ENCODE measurements around the gene PDIA4.

PDIA4 gene

DNA sequence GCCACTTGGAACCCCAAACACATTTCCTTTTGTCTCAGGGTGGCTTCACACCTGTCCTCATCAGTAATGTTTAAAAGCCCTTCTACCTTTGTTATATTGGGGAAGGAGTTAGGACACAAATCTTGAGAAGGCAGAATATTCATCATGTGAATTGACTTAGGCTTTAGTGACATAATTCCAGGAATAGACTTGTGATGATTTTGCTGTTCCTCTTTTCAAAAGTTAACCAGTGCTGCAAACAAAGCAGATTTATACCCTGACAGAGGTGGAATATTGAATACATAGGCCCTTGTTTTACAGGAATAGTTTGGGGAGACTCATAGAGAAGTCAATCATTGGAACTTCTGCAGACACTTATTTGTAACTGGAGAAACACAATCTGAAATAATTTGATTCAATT, 35.2 kb upstream of the PDIA4 start:
- TF ChIP-seq, protein P1, sequence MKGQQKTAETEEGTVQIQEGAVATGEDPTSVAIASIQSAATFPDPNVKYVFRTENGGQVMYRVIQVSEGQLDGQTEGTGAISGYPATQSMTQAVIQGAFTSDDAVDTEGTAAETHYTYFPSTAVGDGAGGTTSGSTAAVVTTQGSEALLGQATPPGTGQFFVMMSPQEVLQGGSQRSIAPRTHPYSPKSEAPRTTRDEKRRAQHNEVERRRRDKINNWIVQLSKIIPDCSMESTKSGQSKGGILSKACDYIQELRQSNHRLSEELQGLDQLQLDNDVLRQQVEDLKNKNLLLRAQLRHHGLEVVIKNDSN (IDR thresholded peaks at IDR 0.05): no peak
- no peak for TF ChIP-seq TCF12 (IDR thresholded peaks at IDR 0.05; ENCODE audit: low read depth)
- no peak for TF ChIP-seq EP300 (IDR thresholded peaks at IDR 0.05; ENCODE audit: borderline replicate concordance)
- no peak for TF ChIP-seq ZBTB7A (IDR thresholded peaks at IDR 0.05; ENCODE audit: low read depth)
- no peak for TF ChIP-seq TEAD4 (IDR thresholded peaks at IDR 0.05)
- TF ChIP-seq CEBPB (IDR thresholded peaks at IDR 0.05): no peak
- no peak for TF ChIP-seq CREB1 (IDR thresholded peaks at IDR 0.05; ENCODE audit: low read depth)
- no peak for TF ChIP-seq FOXM1 (IDR thresholded peaks at IDR 0.05; ENCODE audit: borderline replicate concordance, low read depth)
- TF ChIP-seq EGR1 (IDR thresholded peaks at IDR 0.05): no peak
- TF ChIP-seq, protein P2, sequence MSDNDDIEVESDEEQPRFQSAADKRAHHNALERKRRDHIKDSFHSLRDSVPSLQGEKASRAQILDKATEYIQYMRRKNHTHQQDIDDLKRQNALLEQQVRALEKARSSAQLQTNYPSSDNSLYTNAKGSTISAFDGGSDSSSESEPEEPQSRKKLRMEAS (IDR thresholded peaks at IDR 0.05): no peak

DNA sequence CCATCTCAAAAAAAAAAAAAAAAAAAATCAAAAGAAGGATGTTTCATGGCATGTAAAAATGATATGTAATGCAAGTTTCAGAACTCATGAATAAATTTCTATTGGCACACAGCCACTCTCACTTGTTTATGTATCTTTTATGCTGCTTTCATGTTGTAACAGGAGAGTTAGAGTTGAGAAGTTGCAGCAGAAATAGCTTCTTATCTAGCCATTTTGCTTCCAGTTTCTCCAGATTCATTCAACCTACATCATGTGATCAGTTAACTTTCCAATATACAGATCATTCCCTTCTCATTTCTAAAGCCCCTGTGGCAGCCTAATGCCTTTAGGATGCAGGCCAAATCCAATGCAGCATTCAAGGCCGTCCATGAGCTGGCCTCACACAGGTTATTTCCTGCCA, 31.9 kb upstream of the PDIA4 start:
- TF ChIP-seq ZBTB7A (IDR thresholded peaks at IDR 0.05; ENCODE audit: low read depth) (no peak), YY1 (IDR thresholded peaks at IDR 0.05; ENCODE audit: low read depth) (no peak), FOXM1 (IDR thresholded peaks at IDR 0.05; ENCODE audit: borderline replicate concordance, low read depth) (no peak), EP300 (IDR thresholded peaks at IDR 0.05; ENCODE audit: borderline replicate concordance) (no peak), TCF12 (IDR thresholded peaks at IDR 0.05; ENCODE audit: low read depth) (no peak), TAF1 (IDR thresholded peaks at IDR 0.05; ENCODE audit: low read depth) (no peak), NFIC (IDR thresholded peaks at IDR 0.05) (no peak), RAD21 (IDR thresholded peaks at IDR 0.05; ENCODE audit: low read depth) (no peak)
- TF ChIP-seq, protein P1 (IDR thresholded peaks at IDR 0.05): no peak
- TF ChIP-seq, protein P2 (IDR thresholded peaks at IDR 0.05): no peak

DNA sequence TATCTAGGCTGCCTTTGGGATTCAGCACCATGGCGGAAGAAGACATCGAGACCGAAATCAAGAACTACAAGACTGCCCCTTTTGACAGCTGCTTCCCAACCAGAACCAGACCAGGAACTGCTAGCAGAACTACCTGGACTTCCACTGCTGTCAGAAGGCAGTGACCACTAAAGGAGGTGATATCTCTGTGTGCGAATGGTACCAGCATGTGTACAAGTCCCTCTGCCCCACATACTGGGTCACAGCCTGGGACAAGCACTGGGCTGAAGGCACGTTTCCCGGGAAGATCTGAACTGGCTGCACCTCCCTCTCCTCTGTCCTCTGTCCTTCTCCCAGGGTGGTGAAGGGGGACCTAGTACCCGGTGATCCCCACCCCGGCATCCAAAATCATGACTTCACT, 25.6 kb upstream of the PDIA4 start:
- no peak for TF ChIP-seq CREB1 (IDR thresholded peaks at IDR 0.05; ENCODE audit: low read depth)
- no peak for TF ChIP-seq TEAD4 (IDR thresholded peaks at IDR 0.05)
- no peak for TF ChIP-seq FOXM1 (IDR thresholded peaks at IDR 0.05; ENCODE audit: borderline replicate concordance, low read depth)
- TF ChIP-seq, protein P1 (IDR thresholded peaks at IDR 0.05): no peak
- no peak for TF ChIP-seq NFIC (IDR thresholded peaks at IDR 0.05)
- TF ChIP-seq TCF12 (IDR thresholded peaks at IDR 0.05; ENCODE audit: low read depth): no peak
- TF ChIP-seq YY1 (IDR thresholded peaks at IDR 0.05; ENCODE audit: low read depth): no peak
- TF ChIP-seq, protein P3, sequence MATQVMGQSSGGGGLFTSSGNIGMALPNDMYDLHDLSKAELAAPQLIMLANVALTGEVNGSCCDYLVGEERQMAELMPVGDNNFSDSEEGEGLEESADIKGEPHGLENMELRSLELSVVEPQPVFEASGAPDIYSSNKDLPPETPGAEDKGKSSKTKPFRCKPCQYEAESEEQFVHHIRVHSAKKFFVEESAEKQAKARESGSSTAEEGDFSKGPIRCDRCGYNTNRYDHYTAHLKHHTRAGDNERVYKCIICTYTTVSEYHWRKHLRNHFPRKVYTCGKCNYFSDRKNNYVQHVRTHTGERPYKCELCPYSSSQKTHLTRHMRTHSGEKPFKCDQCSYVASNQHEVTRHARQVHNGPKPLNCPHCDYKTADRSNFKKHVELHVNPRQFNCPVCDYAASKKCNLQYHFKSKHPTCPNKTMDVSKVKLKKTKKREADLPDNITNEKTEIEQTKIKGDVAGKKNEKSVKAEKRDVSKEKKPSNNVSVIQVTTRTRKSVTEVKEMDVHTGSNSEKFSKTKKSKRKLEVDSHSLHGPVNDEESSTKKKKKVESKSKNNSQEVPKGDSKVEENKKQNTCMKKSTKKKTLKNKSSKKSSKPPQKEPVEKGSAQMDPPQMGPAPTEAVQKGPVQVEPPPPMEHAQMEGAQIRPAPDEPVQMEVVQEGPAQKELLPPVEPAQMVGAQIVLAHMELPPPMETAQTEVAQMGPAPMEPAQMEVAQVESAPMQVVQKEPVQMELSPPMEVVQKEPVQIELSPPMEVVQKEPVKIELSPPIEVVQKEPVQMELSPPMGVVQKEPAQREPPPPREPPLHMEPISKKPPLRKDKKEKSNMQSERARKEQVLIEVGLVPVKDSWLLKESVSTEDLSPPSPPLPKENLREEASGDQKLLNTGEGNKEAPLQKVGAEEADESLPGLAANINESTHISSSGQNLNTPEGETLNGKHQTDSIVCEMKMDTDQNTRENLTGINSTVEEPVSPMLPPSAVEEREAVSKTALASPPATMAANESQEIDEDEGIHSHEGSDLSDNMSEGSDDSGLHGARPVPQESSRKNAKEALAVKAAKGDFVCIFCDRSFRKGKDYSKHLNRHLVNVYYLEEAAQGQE (IDR thresholded peaks at IDR 0.05; ENCODE audit: low read depth): no peak
- TF ChIP-seq TAF1 (IDR thresholded peaks at IDR 0.05; ENCODE audit: low read depth): no peak
- TF ChIP-seq ZBTB7A (IDR thresholded peaks at IDR 0.05; ENCODE audit: low read depth): no peak
- TF ChIP-seq EGR1 (IDR thresholded peaks at IDR 0.05): no peak

DNA sequence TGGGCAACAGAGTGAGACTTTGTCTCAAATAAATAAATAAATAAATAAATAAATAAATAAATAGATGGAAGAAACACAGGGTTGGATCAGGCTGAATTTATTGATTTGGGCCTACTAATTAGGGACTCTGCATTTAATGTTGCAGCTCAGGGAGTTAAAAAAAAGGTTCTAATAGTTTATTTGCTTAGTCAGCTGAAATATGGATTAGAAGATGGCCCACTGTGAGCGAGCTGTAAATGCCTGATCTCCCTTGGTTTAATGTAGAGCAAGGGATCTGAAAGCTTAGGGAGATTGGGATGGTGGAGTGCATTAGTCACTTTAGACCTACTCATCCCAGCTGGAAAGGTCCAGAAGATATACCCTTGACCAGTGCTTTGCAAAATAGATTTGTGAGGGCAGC, 25.1 kb upstream of the PDIA4 start:
- no peak for TF ChIP-seq NFIC (IDR thresholded peaks at IDR 0.05)
- no peak for TF ChIP-seq TAF1 (IDR thresholded peaks at IDR 0.05; ENCODE audit: low read depth)
- no peak for TF ChIP-seq EP300 (IDR thresholded peaks at IDR 0.05; ENCODE audit: borderline replicate concordance)
- no peak for TF ChIP-seq CREB1 (IDR thresholded peaks at IDR 0.05; ENCODE audit: low read depth)
- TF ChIP-seq, protein P1 (IDR thresholded peaks at IDR 0.05): no peak
- no peak for TF ChIP-seq CEBPB (IDR thresholded peaks at IDR 0.05)
- TF ChIP-seq YY1 (IDR thresholded peaks at IDR 0.05; ENCODE audit: low read depth): no peak
- TF ChIP-seq, protein P3 (IDR thresholded peaks at IDR 0.05; ENCODE audit: low read depth): no peak
- TF ChIP-seq RAD21 (IDR thresholded peaks at IDR 0.05; ENCODE audit: low read depth): no peak
- no peak for TF ChIP-seq TCF12 (IDR thresholded peaks at IDR 0.05; ENCODE audit: low read depth)
- TF ChIP-seq, protein P2 (IDR thresholded peaks at IDR 0.05): no peak
- TF ChIP-seq FOXM1 (IDR thresholded peaks at IDR 0.05; ENCODE audit: borderline replicate concordance, low read depth): no peak
- TF ChIP-seq TEAD4 (IDR thresholded peaks at IDR 0.05): no peak
- no peak for TF ChIP-seq EGR1 (IDR thresholded peaks at IDR 0.05)
- no peak for TF ChIP-seq ZBTB7A (IDR thresholded peaks at IDR 0.05; ENCODE audit: low read depth)

DNA sequence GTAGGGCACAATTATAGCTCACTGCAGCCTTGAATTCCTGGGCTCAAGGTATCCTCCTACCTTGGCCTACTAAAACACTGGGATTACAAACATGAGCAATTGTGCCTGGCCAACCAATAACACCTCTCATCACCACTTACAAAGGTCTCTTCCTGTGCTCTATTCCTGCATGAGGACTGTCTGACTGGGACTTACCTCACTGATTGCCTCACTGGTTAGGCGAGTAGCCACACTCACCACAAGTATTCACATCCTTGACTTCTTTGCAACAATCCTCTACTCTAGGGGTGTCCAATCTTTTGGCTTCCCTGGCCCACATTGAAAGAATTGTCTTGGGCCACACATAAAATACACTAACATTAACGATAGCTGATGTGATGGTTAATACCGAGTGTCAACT, 22.6 kb upstream of the PDIA4 start:
- TF ChIP-seq FOXM1 (IDR thresholded peaks at IDR 0.05; ENCODE audit: borderline replicate concordance, low read depth) (no peak), TEAD4 (IDR thresholded peaks at IDR 0.05) (no peak), EP300 (IDR thresholded peaks at IDR 0.05; ENCODE audit: borderline replicate concordance) (no peak), CEBPB (IDR thresholded peaks at IDR 0.05) (no peak), TCF12 (IDR thresholded peaks at IDR 0.05; ENCODE audit: low read depth) (no peak), EGR1 (IDR thresholded peaks at IDR 0.05) (no peak), YY1 (IDR thresholded peaks at IDR 0.05; ENCODE audit: low read depth) (no peak), ZBTB7A (IDR thresholded peaks at IDR 0.05; ENCODE audit: low read depth) (no peak), TAF1 (IDR thresholded peaks at IDR 0.05; ENCODE audit: low read depth) (no peak), RAD21 (IDR thresholded peaks at IDR 0.05; ENCODE audit: low read depth) (no peak), CREB1 (IDR thresholded peaks at IDR 0.05; ENCODE audit: low read depth) (no peak), NFIC (IDR thresholded peaks at IDR 0.05) (no peak)
- TF ChIP-seq, protein P2 (IDR thresholded peaks at IDR 0.05): no peak
- TF ChIP-seq, protein P1 (IDR thresholded peaks at IDR 0.05): no peak
- TF ChIP-seq, protein P3 (IDR thresholded peaks at IDR 0.05; ENCODE audit: low read depth): no peak

Measured in Ishikawa (cell line).